ENCODE results near the gene OGFOD3.

DNA sequence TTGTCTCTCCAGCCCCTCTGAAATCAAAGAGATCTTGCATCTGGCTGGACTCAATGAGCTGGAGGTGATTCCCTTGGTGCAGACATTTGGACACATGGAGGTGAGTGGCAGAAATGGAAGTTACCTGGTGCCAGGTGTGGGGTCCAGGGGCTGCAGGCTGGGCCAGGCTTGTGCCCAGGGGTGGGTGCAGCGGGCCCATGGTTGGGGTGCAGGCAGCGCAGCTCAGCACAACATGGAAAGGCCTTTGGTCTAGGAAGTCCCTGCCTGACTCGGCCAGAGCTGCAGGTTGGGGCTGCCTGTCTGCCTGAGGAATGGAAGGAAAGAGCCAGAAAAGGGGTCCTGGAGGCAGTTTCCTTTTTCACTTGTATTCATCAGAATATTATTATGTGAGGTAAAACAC is 10.2 kb upstream of the OGFOD3 start:
- TF ChIP-seq, protein P1, sequence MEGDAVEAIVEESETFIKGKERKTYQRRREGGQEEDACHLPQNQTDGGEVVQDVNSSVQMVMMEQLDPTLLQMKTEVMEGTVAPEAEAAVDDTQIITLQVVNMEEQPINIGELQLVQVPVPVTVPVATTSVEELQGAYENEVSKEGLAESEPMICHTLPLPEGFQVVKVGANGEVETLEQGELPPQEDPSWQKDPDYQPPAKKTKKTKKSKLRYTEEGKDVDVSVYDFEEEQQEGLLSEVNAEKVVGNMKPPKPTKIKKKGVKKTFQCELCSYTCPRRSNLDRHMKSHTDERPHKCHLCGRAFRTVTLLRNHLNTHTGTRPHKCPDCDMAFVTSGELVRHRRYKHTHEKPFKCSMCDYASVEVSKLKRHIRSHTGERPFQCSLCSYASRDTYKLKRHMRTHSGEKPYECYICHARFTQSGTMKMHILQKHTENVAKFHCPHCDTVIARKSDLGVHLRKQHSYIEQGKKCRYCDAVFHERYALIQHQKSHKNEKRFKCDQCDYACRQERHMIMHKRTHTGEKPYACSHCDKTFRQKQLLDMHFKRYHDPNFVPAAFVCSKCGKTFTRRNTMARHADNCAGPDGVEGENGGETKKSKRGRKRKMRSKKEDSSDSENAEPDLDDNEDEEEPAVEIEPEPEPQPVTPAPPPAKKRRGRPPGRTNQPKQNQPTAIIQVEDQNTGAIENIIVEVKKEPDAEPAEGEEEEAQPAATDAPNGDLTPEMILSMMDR (IDR thresholded peaks at IDR 0.05), result no peak
- no peak for TF ChIP-seq POLR2A (IDR thresholded peaks at IDR 0.05)
